Limb (tissue), 2 donors: Measurements from ENCODE around the gene PRR20D.
A peak's percentile ranks its signal among the peaks of the same experiment; 100 is the strongest.
"Not testable (repeated sequence)": the region's sequence is repeated elsewhere in the genome, so short reads cannot be mapped to it uniquely, and the experiment has no call there.

ENCODE experiments used
- DNase-seq, 2 donors: peaks; one replicate each; pipeline ENCODE4 v3.0.0-alpha.2; 2016; ENCODE audit errors: extremely low spot score in 2 of 2

The PRR20D gene

GRCh38 chr13:57160332-57160731 is at the start of gene PRR20D:
TSS of gene PRR20D (plus strand) at chr13:57160632. CDS start at chr13:57161019, 387 bp downstream.
- DNase-seq, result not testable (repeated sequence)

GRCh38 chr13:57114945-57115344 is 45.5 kb upstream of the PRR20D start:
- DNase-seq, result no peak

DNA sequence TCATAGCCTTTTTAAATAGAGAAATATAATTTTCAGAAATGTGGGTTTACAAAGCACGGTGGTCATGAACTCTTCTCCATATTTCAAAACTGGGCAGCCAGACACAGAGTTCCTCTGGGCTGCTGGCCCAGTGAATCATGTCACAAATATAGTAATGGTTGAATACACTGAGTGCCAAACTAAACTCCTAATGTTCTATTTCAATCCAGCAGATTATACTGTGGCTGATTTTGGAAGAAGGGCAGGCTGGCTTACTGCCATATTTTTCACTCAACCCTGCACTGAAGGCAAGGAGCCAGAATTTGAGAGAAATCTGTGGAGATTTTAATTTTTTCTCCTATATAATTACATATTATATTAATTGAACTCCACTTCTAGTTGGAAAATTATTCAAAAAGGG is 36.8 kb upstream of the PRR20D start:
- peak; percentile 48 to 83 for DNase-seq

- no peak for DNase-seq
Measured at GRCh38 chr13:57128909-57129308, 31.5 kb upstream of the PRR20D start.

DNA sequence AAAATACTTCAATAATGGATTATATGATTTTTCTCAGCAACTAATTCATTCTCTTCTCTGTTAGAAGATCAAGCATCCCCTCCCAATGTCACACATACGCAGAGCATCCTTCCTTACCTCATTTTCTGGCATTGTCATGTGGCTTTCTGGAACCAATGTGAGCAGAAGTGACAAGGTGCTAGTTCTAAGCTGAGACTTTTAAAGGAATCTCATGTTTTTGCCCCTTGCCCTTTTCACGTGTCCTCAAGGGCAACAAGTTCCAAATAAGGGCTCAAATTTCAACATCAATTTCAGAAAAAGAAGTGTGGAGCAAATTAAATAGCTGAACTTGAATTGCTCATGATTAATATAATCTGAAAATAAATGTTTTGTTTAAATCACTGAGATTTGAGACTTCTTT is 24.3 kb upstream of the PRR20D start:
- DNase-seq, result no peak

DNA sequence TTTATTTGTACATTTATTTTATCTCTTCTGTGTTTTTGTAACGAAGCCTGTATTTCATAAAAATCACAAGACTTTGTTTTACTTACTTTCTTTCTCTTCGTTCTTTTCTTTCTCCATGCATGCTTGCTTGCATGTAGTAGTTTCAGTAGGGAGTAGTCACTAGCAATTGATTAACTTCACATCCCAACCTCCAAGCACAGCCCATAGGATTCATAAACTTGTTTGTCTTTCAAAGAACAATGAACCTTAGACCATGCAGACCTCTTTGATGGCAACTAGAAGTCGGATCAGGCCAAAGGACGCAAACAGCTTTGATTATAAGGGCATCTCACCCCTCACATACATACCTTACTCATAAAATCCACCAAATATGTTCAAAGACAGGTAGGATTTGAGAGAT is 22.8 kb upstream of the PRR20D start:
- DNase-seq, result no peak

- DNase-seq, result no peak
Measured at GRCh38 chr13:57138988-57139387, 21.4 kb upstream of the PRR20D start.

- not testable (repeated sequence) for DNase-seq
Measured at GRCh38 chr13:57139781-57140180, 20.7 kb upstream of the PRR20D start.

- not testable (repeated sequence) for DNase-seq
Measured at GRCh38 chr13:57140235-57140968, 20.0 kb upstream of the PRR20D start, which contains the start of gene PRR20A. TSS of gene PRR20A (plus strand) at chr13:57140918. CDS start at chr13:57141305, 387 bp downstream.

- not testable (repeated sequence) for DNase-seq
Measured at GRCh38 chr13:57147188-57147587, 13.2 kb upstream of the PRR20D start, which contains the start of gene PRR20B. TSS of gene PRR20B (plus strand) at chr13:57147488. CDS start at chr13:57147875, 387 bp downstream.

DNA sequence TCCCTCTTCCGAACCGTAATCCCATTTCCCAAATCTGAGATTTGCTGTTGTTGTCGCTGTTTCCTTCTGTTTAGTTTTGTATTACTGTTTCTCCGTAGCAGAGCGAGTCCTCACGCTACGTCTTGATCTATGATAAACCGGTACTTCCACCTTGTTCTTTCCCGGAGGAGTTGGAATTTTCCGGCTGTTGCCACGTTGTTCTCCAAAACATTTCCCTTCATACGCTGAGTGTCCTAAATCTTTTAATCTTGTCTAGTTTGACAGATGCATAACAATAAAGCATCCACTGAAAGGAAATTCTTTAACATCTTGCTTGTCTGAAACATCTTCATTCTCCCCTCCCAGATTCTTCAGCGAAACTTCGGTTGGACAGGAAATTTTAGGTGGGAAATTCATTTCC is 12.3 kb upstream of the PRR20D start:
- DNase-seq, result not testable (repeated sequence)

GRCh38 chr13:57153761-57154160 is 6.7 kb upstream of the PRR20D start, which contains the start of gene PRR20C:
TSS of gene PRR20C (plus strand) at chr13:57154061. CDS start at chr13:57154448, 387 bp downstream.
- not testable (repeated sequence) for DNase-seq

- DNase-seq, result not testable (repeated sequence)
Measured at GRCh38 chr13:57166897-57167296, 6.5 kb downstream of the PRR20D start, which contains the start of gene PRR20E. TSS of gene PRR20E (plus strand) at chr13:57167197. CDS start at chr13:57167584, 387 bp downstream.

DNA sequence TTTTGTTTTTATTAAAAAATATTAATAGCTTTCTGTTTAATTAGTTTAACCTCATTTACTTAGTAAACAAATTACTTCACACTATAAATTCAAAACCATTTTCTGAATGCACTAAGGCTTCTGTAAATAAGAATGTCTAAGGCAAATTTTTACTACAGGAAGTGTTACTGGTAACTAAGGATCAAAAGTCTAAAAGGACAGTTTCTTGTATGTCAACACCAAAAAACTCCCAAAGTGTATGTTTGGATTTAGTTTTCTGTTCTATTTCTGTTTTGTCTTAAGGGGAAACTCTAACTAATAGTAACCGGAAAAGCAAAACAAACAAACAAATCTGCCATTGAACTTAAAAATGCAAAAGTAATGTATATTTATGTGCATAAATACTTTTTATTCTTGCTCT is 31.2 kb downstream of the PRR20D start:
- no peak for DNase-seq

- DNase-seq, result no peak
Measured at GRCh38 chr13:57212989-57213388, 52.6 kb downstream of the PRR20D start.
